Stimulated activated CD8-positive, alpha-beta memory T cell treated with anti-CD3 and anti-CD28 coated beads, Interleukin-15, amount 100 ng/mL, for 4 hours (primary cell): Measurements from ENCODE around the gene DNAJC27.

Source experiments
- DNase-seq, 2 donors: peaks; one replicate each; pipeline ENCODE4 v3.0.0-alpha.2; 2020; ENCODE audit warnings: low read depth in 2 of 2

DNAJC27 gene

GRCh38 chr2:24926220-24926601, 45.5 kb downstream of the DNAJC27 start:
- no peak for DNase-seq

GRCh38 chr2:24925815-24926214, 45.9 kb downstream of the DNAJC27 start:
- DNase-seq = no peak

- no peak for DNase-seq
Measured at GRCh38 chr2:24924732-24925131, 47.0 kb downstream of the DNAJC27 start.

GRCh38 chr2:24924266-24924665, 47.5 kb downstream of the DNAJC27 start:
- no peak for DNase-seq

- no peak for DNase-seq
Measured at GRCh38 chr2:24923106-24923505, 48.6 kb downstream of the DNAJC27 start.

- DNase-seq = no peak
Measured at GRCh38 chr2:24922556-24922955, 49.2 kb downstream of the DNAJC27 start.

GRCh38 chr2:24920809-24921441, 50.8 kb downstream of the DNAJC27 start:
- no peak for DNase-seq

GRCh38 chr2:24920098-24920808, 51.5 kb downstream of the DNAJC27 start, which contains the start of gene ADCY3:
Gene ADCY3 (minus strand): TSS chr2:24920237. CDS start chr2:24918987, 1,250 bp downstream.
- peak; percentile 36 to 45 for DNase-seq

- no peak for DNase-seq
Measured at GRCh38 chr2:24919506-24920097, 52.2 kb downstream of the DNAJC27 start.

GRCh38 chr2:24919037-24919505, 52.7 kb downstream of the DNAJC27 start:
- DNase-seq = peak; percentile 34 to 36

GRCh38 chr2:24918326-24919036, 53.3 kb downstream of the DNAJC27 start:
- no peak for DNase-seq

- no peak for DNase-seq
Measured at GRCh38 chr2:24917731-24918325, 53.9 kb downstream of the DNAJC27 start.

- DNase-seq = no peak
Measured at GRCh38 chr2:24917086-24917485, 54.7 kb downstream of the DNAJC27 start.

GRCh38 chr2:24915796-24916195, 56.0 kb downstream of the DNAJC27 start:
- DNase-seq = no peak

- no peak for DNase-seq
Measured at GRCh38 chr2:24915175-24915574, 56.6 kb downstream of the DNAJC27 start.

- DNase-seq = no peak
Measured at GRCh38 chr2:24914713-24915112, 57.0 kb downstream of the DNAJC27 start.

GRCh38 chr2:24913911-24914310, 57.8 kb downstream of the DNAJC27 start:
- no peak for DNase-seq

GRCh38 chr2:24912986-24913385, 58.8 kb downstream of the DNAJC27 start:
- no peak for DNase-seq

GRCh38 chr2:24912523-24912922, 59.2 kb downstream of the DNAJC27 start:
- DNase-seq = no peak

- DNase-seq = no peak
Measured at GRCh38 chr2:24910245-24910644, 61.5 kb downstream of the DNAJC27 start.

GRCh38 chr2:24909555-24910177, 62.1 kb downstream of the DNAJC27 start:
- no peak for DNase-seq
